GM18502 (cell line): ENCODE measurements around the gene RPL22.

ENCODE experiments used
- ATAC-seq: cut with Tn5 transposase; IDR thresholded peaks from one replicate; pipeline ENCODE4 v1.9.1; 2021; ENCODE audit warnings: mild to moderate bottlenecking; ENCODE audit not compliant: unreplicated experiment, poor library complexity

RPL22 gene

DNA sequence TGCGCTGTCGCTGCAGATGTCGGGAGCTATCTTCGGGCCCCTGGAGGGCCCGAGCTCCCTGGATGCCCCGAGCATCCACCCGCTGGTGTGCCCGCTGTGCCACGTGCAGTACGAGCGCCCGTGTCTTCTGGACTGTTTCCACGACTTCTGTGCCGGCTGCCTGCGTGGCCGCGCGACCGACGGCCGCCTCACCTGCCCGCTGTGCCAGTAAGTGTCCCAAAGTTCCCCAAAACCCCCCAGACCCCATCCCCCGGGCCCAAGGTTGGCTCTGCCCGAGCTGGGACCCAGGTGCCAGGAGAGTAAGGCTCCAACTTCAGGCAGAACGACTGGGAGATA is 7.1 kb upstream of the RPL22 start:
- ATAC-seq = no peak

DNA sequence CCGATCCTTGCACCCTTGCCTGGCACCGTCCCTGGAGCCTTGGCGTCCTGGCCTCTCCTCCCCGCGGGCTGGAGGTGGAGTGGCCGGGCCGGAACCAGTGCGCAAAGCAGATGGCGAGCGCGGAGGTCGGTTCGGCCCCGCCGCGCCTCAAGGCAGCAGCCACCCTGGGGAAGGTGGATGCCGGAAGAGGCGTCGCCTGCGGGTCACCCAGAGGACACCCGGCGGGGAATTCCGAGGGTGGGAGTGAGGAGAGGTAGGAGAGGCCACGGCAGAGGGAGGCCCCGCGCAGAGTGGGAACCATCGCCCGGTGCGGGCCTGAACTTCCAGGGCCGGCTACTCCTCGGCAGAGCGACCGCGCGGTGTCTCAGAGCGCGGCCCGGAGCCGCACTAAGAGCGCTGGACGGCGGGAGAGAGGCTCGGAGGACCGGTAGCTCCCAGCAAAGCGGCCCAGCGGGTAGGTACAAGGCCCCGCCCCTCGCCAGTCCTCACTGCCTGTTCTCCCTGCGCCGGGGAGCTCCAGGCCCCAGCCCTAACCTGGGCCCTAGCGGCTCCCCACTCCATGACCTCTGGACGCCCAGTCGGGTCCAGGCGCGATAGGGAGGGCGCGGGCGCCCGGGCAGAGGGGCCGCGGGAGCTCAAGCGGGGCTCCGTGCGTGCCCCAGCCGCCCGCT is 6.6 kb upstream of the RPL22 start, which contains the start of gene RNF207:
Gene RNF207 (plus strand): TSS at position 271 of the 671 bp plus-strand sequence. CDS start 417 bp downstream, outside the sequence.
- ATAC-seq = peak; percentile 64

- ATAC-seq = no peak
Observed at GRCh38 chr1:6202256-6202655, 2.9 kb upstream of the RPL22 start.

DNA sequence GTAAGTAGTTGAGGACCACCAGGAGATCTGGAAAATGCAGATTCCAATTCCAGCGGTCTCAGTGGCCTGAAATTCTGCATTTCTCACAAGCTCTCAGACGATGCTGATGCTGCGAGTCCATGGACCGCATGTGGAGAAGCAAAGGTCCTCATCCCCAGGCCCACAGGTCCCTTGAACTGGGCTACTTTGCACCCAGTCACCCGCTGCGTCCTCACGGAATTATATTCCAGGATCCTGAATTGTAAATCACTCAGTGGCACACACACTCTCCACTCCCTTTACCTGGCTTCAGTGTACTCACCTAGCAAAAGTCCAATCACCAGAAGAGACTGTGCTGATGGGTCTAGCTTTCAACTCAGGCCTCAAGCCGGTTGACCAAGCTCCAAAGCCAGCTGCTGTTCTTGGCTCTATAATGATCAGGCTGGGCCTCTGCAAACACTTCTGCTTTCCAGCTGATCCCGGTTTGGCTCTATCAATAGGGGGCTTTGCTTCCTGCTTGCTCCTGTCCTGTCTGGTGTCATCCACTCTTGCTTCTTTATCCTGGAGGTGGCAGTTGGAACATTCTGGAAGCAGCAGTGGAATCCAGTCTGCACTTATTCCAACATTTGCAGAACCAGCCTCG is 904 bp upstream of the RPL22 start:
- no peak for ATAC-seq

- peak; percentile 31 for ATAC-seq
Observed at GRCh38 chr1:6198646-6199297, 623 bp downstream of the RPL22 start.

- no peak for ATAC-seq
Observed at GRCh38 chr1:6197746-6198427, 1.5 kb downstream of the RPL22 start.

GRCh38 chr1:6191968-6192367 is 7.4 kb downstream of the RPL22 start:
- no peak for ATAC-seq

DNA sequence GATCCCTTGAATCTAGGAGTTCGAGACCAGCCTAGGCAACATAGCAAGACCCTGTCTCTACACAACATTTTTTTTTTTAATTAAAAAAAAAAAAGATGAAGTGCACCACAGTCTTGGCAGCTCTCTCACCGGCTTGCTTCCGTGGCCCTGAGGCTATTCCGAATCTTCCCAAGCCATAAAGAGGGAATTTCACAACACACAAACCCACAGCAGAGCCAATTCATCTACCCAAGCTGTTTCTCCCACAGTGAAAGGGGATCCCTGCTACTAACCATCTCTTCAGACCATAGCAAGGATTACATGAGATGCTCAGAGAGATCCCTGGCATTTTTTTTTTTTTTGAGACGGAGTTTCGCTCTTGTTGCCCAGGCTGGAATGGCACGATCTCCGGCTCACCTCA is 10.9 kb downstream of the RPL22 start:
- no peak for ATAC-seq

- ATAC-seq = no peak
Observed at GRCh38 chr1:6185635-6186382, 13.6 kb downstream of the RPL22 start.

GRCh38 chr1:6185151-6185550 is 14.2 kb downstream of the RPL22 start:
- ATAC-seq = no peak

DNA sequence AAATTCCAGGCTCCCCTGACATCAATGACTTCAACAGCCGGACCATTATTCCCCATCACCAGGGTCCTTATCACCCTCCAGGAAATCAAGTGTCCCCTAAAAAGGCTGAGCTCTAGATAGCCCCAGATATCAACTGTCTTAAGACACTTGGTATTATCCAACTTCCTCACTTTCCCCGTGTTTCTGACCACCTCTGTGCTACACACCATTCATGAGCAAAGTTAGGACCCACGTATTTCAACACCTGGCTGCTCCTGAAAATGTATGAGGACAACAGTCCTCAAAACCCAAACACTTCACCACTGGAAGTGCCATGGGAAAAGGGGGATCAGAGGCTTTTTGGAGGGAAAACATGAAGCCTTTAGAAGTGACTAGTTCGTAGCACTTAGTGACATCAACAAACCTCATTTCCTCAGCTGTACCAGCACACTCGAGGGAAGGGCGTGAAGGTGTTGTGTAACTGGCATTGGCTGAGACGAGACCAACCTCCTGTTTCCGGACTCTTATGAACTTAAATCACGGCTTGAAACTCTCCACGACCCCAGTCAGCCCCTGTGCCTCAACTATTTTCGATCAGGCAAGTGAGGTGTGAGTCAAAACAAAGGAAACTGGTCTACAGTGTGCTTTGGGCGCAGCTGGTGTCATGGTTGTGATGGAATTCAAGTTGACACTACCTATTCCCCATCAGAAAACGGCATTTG is 15.2 kb downstream of the RPL22 start:
- ATAC-seq = no peak

DNA sequence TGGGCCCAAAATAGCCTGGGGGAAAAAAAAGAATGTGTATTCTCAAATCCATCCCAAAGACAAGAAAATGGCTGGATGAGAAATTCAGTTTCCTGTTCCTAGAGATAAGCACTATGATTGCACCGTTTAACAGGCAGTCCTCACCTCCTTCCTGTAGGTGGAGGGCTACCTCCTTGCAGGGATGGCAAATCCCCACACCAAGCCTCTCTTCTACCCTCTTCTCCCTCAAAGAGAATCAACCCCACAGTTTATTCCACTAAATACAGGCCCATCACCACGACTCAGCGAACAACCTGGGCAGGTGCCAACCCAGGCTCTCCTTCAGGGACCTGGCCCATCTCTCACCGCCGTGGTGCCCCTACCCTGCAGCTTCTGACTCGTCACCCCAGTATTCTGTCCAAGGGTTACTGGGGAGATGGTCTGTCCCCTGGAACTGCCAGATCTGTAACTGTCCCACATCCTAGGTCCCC is 15.8 kb downstream of the RPL22 start:
- no peak for ATAC-seq

DNA sequence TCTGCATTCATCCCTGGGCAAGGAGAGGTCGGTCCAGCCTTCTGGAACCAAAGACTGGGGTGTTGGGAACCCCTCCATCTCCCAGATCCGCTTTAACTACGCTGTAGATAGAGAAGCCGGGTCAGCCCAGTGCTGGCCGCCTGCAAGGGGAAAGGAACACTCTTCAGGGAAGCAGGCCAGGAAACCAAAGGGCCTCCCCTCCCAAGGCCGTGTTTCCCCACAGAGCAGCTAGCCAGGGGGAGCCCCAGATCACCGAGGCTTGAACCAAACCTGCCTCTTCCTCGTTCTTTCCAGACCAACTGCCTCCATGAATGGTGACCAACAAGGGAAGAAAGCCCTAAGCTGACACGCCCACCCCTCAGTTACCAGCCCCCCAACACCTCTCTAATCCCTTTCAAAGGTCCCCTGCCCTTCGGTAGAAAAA is 18.0 kb downstream of the RPL22 start:
- ATAC-seq = no peak

DNA sequence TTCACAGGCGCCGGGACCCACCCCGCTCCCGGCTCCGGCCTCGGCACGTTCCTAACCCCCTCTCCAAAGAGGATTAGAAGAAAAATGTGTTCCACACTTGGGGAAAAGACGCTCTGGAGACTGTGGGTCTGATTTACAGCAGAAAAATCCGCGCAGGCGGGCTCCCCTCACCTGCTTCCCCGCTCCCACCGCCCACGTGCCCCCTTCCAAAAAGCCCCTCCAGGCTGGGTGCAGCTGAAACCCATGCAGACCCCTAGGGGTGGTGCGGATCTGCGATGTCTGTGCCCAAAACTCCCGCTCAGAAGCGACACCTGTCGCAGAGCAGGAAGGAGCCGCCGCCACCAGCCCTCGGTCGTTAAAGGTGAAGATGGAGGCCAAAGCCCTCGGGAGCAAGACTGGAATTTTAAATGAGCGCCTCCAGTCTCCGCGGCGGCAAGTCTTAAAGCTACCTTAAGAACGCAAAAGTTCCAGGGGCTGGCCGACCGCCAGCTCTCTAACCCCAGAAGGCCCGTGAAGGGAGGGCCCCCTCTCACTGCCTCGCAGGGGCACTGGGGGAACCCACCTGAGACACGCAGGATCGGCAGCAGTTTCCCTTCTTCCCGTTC is 18.6 kb downstream of the RPL22 start:
- ATAC-seq = no peak

- no peak for ATAC-seq
Observed at GRCh38 chr1:6180268-6180706, 19.1 kb downstream of the RPL22 start, which contains the start of gene CHD5. TSS of gene CHD5 (minus strand) at chr1:6180321. CDS start at chr1:6180023, 298 bp downstream.

DNA sequence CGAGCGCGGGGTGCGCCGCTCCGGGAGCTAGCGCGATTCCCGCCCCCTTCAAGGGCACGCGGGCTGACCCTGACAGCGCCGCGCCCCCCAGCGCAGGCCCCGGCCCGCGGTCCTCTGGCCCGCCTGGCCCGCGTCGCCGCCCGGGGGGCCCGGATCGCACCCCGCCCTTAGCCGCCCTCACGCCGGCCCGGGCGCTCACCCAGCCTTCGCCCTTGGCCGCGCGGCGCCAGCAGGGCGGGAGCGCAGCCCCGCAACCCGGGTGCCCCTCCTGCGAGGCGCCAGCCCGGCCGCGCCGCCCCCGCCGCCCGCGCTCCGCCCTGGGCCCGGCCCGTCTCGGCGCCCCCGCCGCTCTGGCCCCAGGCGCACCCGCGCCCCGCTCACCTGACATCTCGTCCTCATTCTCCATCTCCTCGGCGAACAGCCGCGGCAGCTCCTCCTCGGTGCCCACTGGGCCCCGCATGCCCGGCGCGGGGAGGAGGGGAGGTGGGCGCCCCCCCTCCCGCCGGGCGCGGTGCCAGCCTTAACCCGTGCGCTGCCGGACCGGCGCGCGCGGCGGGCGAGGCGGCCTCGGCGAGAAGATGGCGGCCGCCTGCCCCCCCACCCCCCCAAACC is 19.7 kb downstream of the RPL22 start:
- ATAC-seq = no peak

DNA sequence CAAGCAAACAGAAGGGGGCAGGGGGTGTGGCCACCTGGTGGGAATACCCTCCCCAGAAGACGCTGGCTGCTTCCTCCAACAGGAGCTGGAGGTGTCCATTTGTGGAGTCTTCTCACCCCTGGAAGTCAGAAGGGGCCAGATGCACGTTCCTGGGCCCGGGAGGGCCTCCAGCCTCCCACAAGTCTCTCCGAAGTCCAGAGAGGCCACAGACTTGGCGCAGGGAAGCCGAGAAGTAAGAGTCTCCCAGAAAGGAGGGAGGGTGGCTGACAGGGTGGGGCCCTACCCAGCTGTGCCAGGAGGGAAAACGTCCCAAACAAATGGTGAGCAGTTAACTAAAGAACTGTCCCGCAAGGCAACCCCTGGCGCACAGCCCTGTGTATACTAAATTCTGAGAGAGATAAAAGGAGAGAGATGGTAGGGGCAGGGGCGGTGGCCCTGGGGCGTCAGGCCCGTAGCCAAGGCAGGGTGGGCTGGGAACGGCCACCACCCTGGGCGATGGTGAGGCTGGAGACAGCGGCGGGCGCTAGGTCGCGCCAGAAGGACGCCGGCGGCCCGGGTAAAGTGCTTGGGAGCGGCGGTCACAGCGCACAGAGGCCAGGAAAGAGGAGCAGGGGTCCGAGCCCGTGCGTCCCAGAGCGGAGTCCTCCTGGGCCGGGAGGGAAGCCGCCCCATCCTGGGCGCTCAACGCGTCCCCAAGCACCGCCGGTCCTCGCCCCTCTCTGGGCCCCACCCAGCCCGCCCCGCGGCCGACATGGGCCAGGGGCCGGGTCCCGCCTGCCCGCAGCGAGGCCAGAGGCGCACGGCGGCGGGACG is 20.4 kb downstream of the RPL22 start:
- ATAC-seq = no peak
